NCI-H2196 treated with DMSO at 0.1 percent for 48 hours (cell line): Measurements from ENCODE around the gene SLX9.

ENCODE experiments used
- DNase-seq: peaks from one replicate; lab custom pipeline; 2025; ENCODE audit not compliant: unreplicated experiment; lab: John Stamatoyannopoulos, UW

The SLX9 gene

GRCh38 chr21:44987886-44988606 lies 48.2 kb downstream of the SLX9 start:
- DNase-seq: no peak

- no peak for DNase-seq
These were observed 49.0 kb downstream of the SLX9 start for GRCh38 chr21:44988607-44989536.

GRCh38 chr21:44989537-44989886 lies 49.7 kb downstream of the SLX9 start:
- DNase-seq: no peak

- DNase-seq: no peak
These were observed 50.3 kb downstream of the SLX9 start for GRCh38 chr21:44989943-44990780.

- DNase-seq: no peak
These were observed 51.1 kb downstream of the SLX9 start for GRCh38 chr21:44990921-44991320.

GRCh38 chr21:44991538-44992483 lies 52.0 kb downstream of the SLX9 start:
- DNase-seq: no peak

- no peak for DNase-seq
These were observed 52.8 kb downstream of the SLX9 start for GRCh38 chr21:44992608-44993031.

- DNase-seq: no peak
These were observed 53.7 kb downstream of the SLX9 start for GRCh38 chr21:44993321-44994046.

GRCh38 chr21:44994047-44994694 lies 54.3 kb downstream of the SLX9 start:
- DNase-seq: no peak

- DNase-seq: no peak
These were observed 55.0 kb downstream of the SLX9 start for GRCh38 chr21:44994695-44995342.

- no peak for DNase-seq
These were observed 55.6 kb downstream of the SLX9 start for GRCh38 chr21:44995343-44995941.

GRCh38 chr21:44996096-44996495 lies 56.3 kb downstream of the SLX9 start:
- DNase-seq: no peak

- DNase-seq: no peak
These were observed 56.7 kb downstream of the SLX9 start for GRCh38 chr21:44996501-44996921.

- DNase-seq: no peak
These were observed 57.4 kb downstream of the SLX9 start for GRCh38 chr21:44996983-44997936.

GRCh38 chr21:44998086-44998620 lies 58.3 kb downstream of the SLX9 start:
- DNase-seq: no peak

GRCh38 chr21:44998621-44999427 lies 59.0 kb downstream of the SLX9 start:
- no peak for DNase-seq
